Central memory CD8-positive, alpha-beta T cell (primary cell): ENCODE measurements around the gene TTC28.

Experiments used
- ATAC-seq: fragments of 150-1000 bp; cut with Tn5 transposase; replicated peaks from 2 replicates; pipeline ENCODE4 v1.10.0; 2022; ENCODE audit warnings: mild to moderate bottlenecking, moderate FRiP score, moderate number of reproducible peaks; ENCODE audit not compliant: poor library complexity, severe bottlenecking; ENCODE audit errors: extremely low read depth
- DNase-seq, 2 donors: peaks; one replicate each; pipeline ENCODE4 v3.0.0; 2021; ENCODE audit warnings: low spot score in 2 of 2
- H3K27ac Mint-ChIP-seq: one replicate; pipeline ENCODE4 v1.8.0; 2022; ENCODE audit warnings: low read depth, mild to moderate bottlenecking, moderate library complexity, mixed read lengths
- H3K27me3 Mint-ChIP-seq: one replicate; pipeline ENCODE4 v1.8.0; 2022; ENCODE audit warnings: mixed read lengths
- H3K36me3 Mint-ChIP-seq: one replicate; pipeline ENCODE4 v1.8.0; 2022; ENCODE audit warnings: mild to moderate bottlenecking, moderate library complexity, mixed read lengths; ENCODE audit not compliant: insufficient read depth
- H3K4me1 Mint-ChIP-seq: one replicate; pipeline ENCODE4 v1.8.0; 2022; ENCODE audit warnings: mixed read lengths
- H3K4me3 Mint-ChIP-seq: one replicate; pipeline ENCODE4 v1.8.0; 2022; ENCODE audit warnings: mild to moderate bottlenecking, moderate library complexity, mixed read lengths
- H3K9me3 Mint-ChIP-seq: one replicate; pipeline ENCODE4 v1.8.0; 2022; ENCODE audit warnings: mixed read lengths

TTC28 gene

GRCh38 chr22:28430466-28431025, 249.1 kb downstream of the TTC28 start:
- H3K9me3 Mint-ChIP-seq, result no peaks in the 10 kb centered on the region
- H3K4me1 Mint-ChIP-seq, result no peaks in the 10 kb centered on the region
- peaks cover 56% of the 10 kb centered on the region for H3K27me3 Mint-ChIP-seq
- H3K27ac Mint-ChIP-seq, result no peak overlapping the region
- DNase-seq (no peak), ATAC-seq (no peak)
- H3K36me3 Mint-ChIP-seq, result peaks cover 2% of the 10 kb centered on the region
- H3K4me3 Mint-ChIP-seq, result no peak overlapping the region

- peaks cover 53% of the 10 kb centered on the region for H3K27me3 Mint-ChIP-seq
- H3K36me3 Mint-ChIP-seq, result peaks cover 2% of the 10 kb centered on the region
- H3K4me3 Mint-ChIP-seq, result no peak overlapping the region
- ATAC-seq (no peak), DNase-seq (no peak)
- no peak overlapping the region for H3K27ac Mint-ChIP-seq
- no peaks in the 10 kb centered on the region for H3K4me1 Mint-ChIP-seq
- H3K9me3 Mint-ChIP-seq, result no peaks in the 10 kb centered on the region
Observed at GRCh38 chr22:28429711-28430110, 249.9 kb downstream of the TTC28 start.

- H3K27ac Mint-ChIP-seq, result no peak overlapping the region
- H3K4me1 Mint-ChIP-seq, result no peaks in the 10 kb centered on the region
- ATAC-seq (no peak), DNase-seq (no peak)
- no peak overlapping the region for H3K4me3 Mint-ChIP-seq
- no peaks in the 10 kb centered on the region for H3K9me3 Mint-ChIP-seq
- H3K36me3 Mint-ChIP-seq, result peaks cover 2% of the 10 kb centered on the region
- peaks cover 44% of the 10 kb centered on the region for H3K27me3 Mint-ChIP-seq
Observed at GRCh38 chr22:28428271-28428670, 251.4 kb downstream of the TTC28 start.

GRCh38 chr22:28426346-28427132, 253.1 kb downstream of the TTC28 start:
- no peak overlapping the region for H3K4me3 Mint-ChIP-seq
- H3K27me3 Mint-ChIP-seq, result peaks cover 41% of the 10 kb centered on the region
- H3K9me3 Mint-ChIP-seq, result no peaks in the 10 kb centered on the region
- ATAC-seq, result no peak
- DNase-seq, result no peak
- H3K36me3 Mint-ChIP-seq, result peaks cover 2% of the 10 kb centered on the region
- no peaks in the 10 kb centered on the region for H3K4me1 Mint-ChIP-seq
- no peak overlapping the region for H3K27ac Mint-ChIP-seq

GRCh38 chr22:28425211-28425610, 254.4 kb downstream of the TTC28 start:
- DNase-seq (no peak), ATAC-seq (no peak)
- Mint-ChIP-seq H3K27me3 (peaks cover 31% of the 10 kb centered on the region), H3K4me3 (no peak overlapping the region), H3K9me3 (no peaks in the 10 kb centered on the region), H3K36me3 (peaks cover 2% of the 10 kb centered on the region), H3K4me1 (no peaks in the 10 kb centered on the region), H3K27ac (no peak overlapping the region)

GRCh38 chr22:28424427-28425080, 255.1 kb downstream of the TTC28 start:
- H3K27ac Mint-ChIP-seq, result no peak overlapping the region
- ATAC-seq, result no peak
- no peak for DNase-seq
- peaks cover 2% of the 10 kb centered on the region for H3K36me3 Mint-ChIP-seq
- H3K4me1 Mint-ChIP-seq, result no peaks in the 10 kb centered on the region
- peaks cover 31% of the 10 kb centered on the region for H3K27me3 Mint-ChIP-seq
- no peak overlapping the region for H3K4me3 Mint-ChIP-seq
- no peaks in the 10 kb centered on the region for H3K9me3 Mint-ChIP-seq

- Mint-ChIP-seq H3K27ac (no peak overlapping the region), H3K27me3 (peaks cover 30% of the 10 kb centered on the region), H3K4me3 (no peak overlapping the region), H3K36me3 (no peaks in the 10 kb centered on the region), H3K9me3 (no peaks in the 10 kb centered on the region), H3K4me1 (no peaks in the 10 kb centered on the region)
- DNase-seq (no peak), ATAC-seq (no peak)
Observed at GRCh38 chr22:28419919-28420318, 259.7 kb downstream of the TTC28 start.

- H3K4me1 Mint-ChIP-seq, result no peaks in the 10 kb centered on the region
- H3K9me3 Mint-ChIP-seq, result no peaks in the 10 kb centered on the region
- H3K27ac Mint-ChIP-seq, result no peak overlapping the region
- DNase-seq (no peak), ATAC-seq (no peak)
- H3K36me3 Mint-ChIP-seq, result no peaks in the 10 kb centered on the region
- peaks cover 38% of the 10 kb centered on the region for H3K27me3 Mint-ChIP-seq
- H3K4me3 Mint-ChIP-seq, result no peak overlapping the region
Observed at GRCh38 chr22:28418008-28418407, 261.6 kb downstream of the TTC28 start.

- no peak for DNase-seq
- no peaks in the 10 kb centered on the region for H3K4me1 Mint-ChIP-seq
- ATAC-seq, result no peak
- H3K9me3 Mint-ChIP-seq, result no peaks in the 10 kb centered on the region
- no peak overlapping the region for H3K4me3 Mint-ChIP-seq
- no peak overlapping the region for H3K27ac Mint-ChIP-seq
- peaks cover 43% of the 10 kb centered on the region for H3K27me3 Mint-ChIP-seq
- H3K36me3 Mint-ChIP-seq, result no peaks in the 10 kb centered on the region
Observed at GRCh38 chr22:28417431-28417830, 262.2 kb downstream of the TTC28 start.

- Mint-ChIP-seq H3K4me1 (no peaks in the 10 kb centered on the region), H3K27ac (no peak overlapping the region), H3K4me3 (no peak overlapping the region), H3K9me3 (no peaks in the 10 kb centered on the region), H3K27me3 (peaks cover 57% of the 10 kb centered on the region), H3K36me3 (no peaks in the 10 kb centered on the region)
- DNase-seq (no peak), ATAC-seq (no peak)
Observed at GRCh38 chr22:28414913-28415312, 264.7 kb downstream of the TTC28 start.

- Mint-ChIP-seq H3K4me1 (no peaks in the 10 kb centered on the region), H3K36me3 (peaks cover 2% of the 10 kb centered on the region), H3K4me3 (no peak overlapping the region), H3K27ac (no peak overlapping the region), H3K27me3 (peaks cover 57% of the 10 kb centered on the region), H3K9me3 (no peaks in the 10 kb centered on the region)
- DNase-seq (no peak), ATAC-seq (no peak)
Observed at GRCh38 chr22:28413612-28414399, 265.8 kb downstream of the TTC28 start.

- DNase-seq, result no peak
- no peak for ATAC-seq
- Mint-ChIP-seq H3K27ac (no peak overlapping the region), H3K36me3 (peaks cover 2% of the 10 kb centered on the region), H3K27me3 (peaks cover 49% of the 10 kb centered on the region), H3K9me3 (no peaks in the 10 kb centered on the region), H3K4me3 (no peak overlapping the region), H3K4me1 (no peaks in the 10 kb centered on the region)
Observed at GRCh38 chr22:28412109-28412508, 267.5 kb downstream of the TTC28 start.
